ENCODE results near the gene CEACAM5. TPM values are rescaled to one million over a fixed set of nuclear protein-coding genes. Genes with fewer than 3 reads are reported as not detected.

CEACAM5 gene
- polyA plus RNA-seq, 3 donors, result 0.23 TPM; not detected in 2

GRCh38 chr19:41771410-41771809 is 63.0 kb downstream of the CEACAM5 start:
- DNase-seq (ENCODE audit: extremely low read depth in 1 of 11, low read depth in 9 of 11, low spot score in 4 of 11), result no peak

- DNase-seq (ENCODE audit: extremely low read depth in 1 of 11, low read depth in 9 of 11, low spot score in 4 of 11), result no peak
These were observed 66.1 kb downstream of the CEACAM5 start for GRCh38 chr19:41774515-41774980.

- no peak for DNase-seq (ENCODE audit: extremely low read depth in 1 of 11, low read depth in 9 of 11, low spot score in 4 of 11)
These were observed 68.3 kb downstream of the CEACAM5 start for GRCh38 chr19:41776700-41777099.

Other genes starting within 250 kb of the CEACAM5 start
- 1 to 10 TPM; 1.3 to 1.8 (median 1.4) TPM for gene CEACAM21, start 132.5 kb upstream of the CEACAM5 start, polyA plus RNA-seq (ENCODE audit: insufficient read length in 3 of 3)
- gene CEACAM4, start 81.6 kb upstream of the CEACAM5 start, polyA plus RNA-seq (ENCODE audit: insufficient read length in 3 of 3), result under 1 TPM in 1 of 3 donors, not detected in 2; 0.12 TPM
- gene CEACAM7, start 20.4 kb upstream of the CEACAM5 start, polyA plus RNA-seq (ENCODE audit: insufficient read length in 3 of 3), result not detected
- gene CEACAM6, start 46.9 kb downstream of the CEACAM5 start, polyA plus RNA-seq (ENCODE audit: insufficient read length in 3 of 3), result under 1 TPM; 0.06 to 0.22 (median 0.17) TPM
- gene CEACAM3, start 88.0 kb downstream of the CEACAM5 start, polyA plus RNA-seq (ENCODE audit: insufficient read length in 3 of 3), result under 1 TPM in 2 of 3 donors, not detected in 1; 0.09 to 0.15 TPM
- not detected for gene LYPD4, start 136.1 kb downstream of the CEACAM5 start, polyA plus RNA-seq (ENCODE audit: insufficient read length in 3 of 3)
- gene DMRTC2, start 136.4 kb downstream of the CEACAM5 start, polyA plus RNA-seq (ENCODE audit: insufficient read length in 3 of 3), result not detected
- gene RPS19, start 151.6 kb downstream of the CEACAM5 start, polyA plus RNA-seq (ENCODE audit: insufficient read length in 3 of 3), result 1,000 to 10,000 TPM; 1,302 to 1,867 (median 1,631) TPM
- 1 to 10 TPM in 2 of 3 donors, under 1 TPM in 1; 0.53 to 1.7 (median 1.6) TPM for gene CD79A, start 168.7 kb downstream of the CEACAM5 start, polyA plus RNA-seq (ENCODE audit: insufficient read length in 3 of 3)
- 10 to 100 TPM; 40.1 to 63.7 (median 50.7) TPM for gene ARHGEF1, start 174.6 kb downstream of the CEACAM5 start, polyA plus RNA-seq (ENCODE audit: insufficient read length in 3 of 3)
- under 1 TPM; 0.06 to 0.21 (median 0.12) TPM for gene ERFL, start 219.8 kb downstream of the CEACAM5 start, polyA plus RNA-seq (ENCODE audit: insufficient read length in 3 of 3)

Data from renal cortex interstitium (tissue), 11 donors.